ENCODE results near the gene BABAM2. TPM values are rescaled to one million over a fixed set of nuclear protein-coding genes. Genes with fewer than 3 reads are reported as not detected.
A peak's percentile ranks its signal among the peaks of the same experiment; 100 is the strongest.

Gene BABAM2
- total and polyA plus RNA-seq, 10 of the 15 experiments (the other 5 are each of a cell fraction or from before 2014, with no cell fraction given): 30.7 to 59.9 (median 44.5) TPM

- no peak for TF ChIP-seq USF1 (IDR thresholded peaks at IDR 0.05; ENCODE audit: borderline replicate concordance, extremely low read length, insufficient read depth, low read depth, low read length)
- TF ChIP-seq RUNX3 (IDR thresholded peaks at IDR 0.05; ENCODE audit: low read length): peak; percentile 80
- TF ChIP-seq FOS (IDR thresholded peaks at IDR 0.05; ENCODE audit: borderline replicate concordance, extremely low read depth, insufficient read length): no peak
- no peak for TF ChIP-seq SIX5 (IDR thresholded peaks at IDR 0.05; ENCODE audit: low read depth, low read length, severe bottlenecking)
- no peak for TF ChIP-seq IRF5 (IDR thresholded peaks at IDR 0.05; ENCODE audit: borderline replicate concordance)
- TF ChIP-seq CTCF (IDR thresholded peaks at IDR 0.05 in 2 of 3, conservative IDR thresholded peaks at IDR 0.05 in 1 of 3; ENCODE audit: control insufficient read depth in 2 of 3, extremely low read depth in 1 of 3, insufficient read depth in 1 of 3, low read depth in 3 of 3, low read length in 3 of 3): no peak
- TF ChIP-seq TCF12 (IDR thresholded peaks at IDR 0.05; ENCODE audit: low read depth, low read length): 0 out of 2 replicates have a peak, but pooled peaks have one; percentile 20
Measured at GRCh38 chr2:28327956-28328922, 437.7 kb downstream of the BABAM2 start (continued).
